GM13977 (cell line): ENCODE data around the gene COX20.

ENCODE experiments used
- DNase-seq: peaks from one replicate; pipeline ENCODE4 v3.0.0; 2012; ENCODE audit warnings: low spot score
- in situ Hi-C: fragments of 300-500 bp; cut with MboI; formaldehyde crosslinking; loops from one replicate; pipeline ENCODE4 v1.12.0; 2022; ENCODE audit warnings: low sequenced_read_pairs, low pct_unique_long_range_greater_than_20kb, mixed read lengths, inconsistent platforms; ENCODE audit not compliant: unreplicated experiment
- TF ChIP-seq, protein P1 (sequence below): IDR thresholded peaks from 2 replicates; pipeline ENCODE4 v1.5.1; 2012; ENCODE audit warnings: mild to moderate bottlenecking, control low read depth; ENCODE audit not compliant: insufficient read depth; ENCODE audit errors: extremely low read depth, missing control alignments

COX20 gene

DNA sequence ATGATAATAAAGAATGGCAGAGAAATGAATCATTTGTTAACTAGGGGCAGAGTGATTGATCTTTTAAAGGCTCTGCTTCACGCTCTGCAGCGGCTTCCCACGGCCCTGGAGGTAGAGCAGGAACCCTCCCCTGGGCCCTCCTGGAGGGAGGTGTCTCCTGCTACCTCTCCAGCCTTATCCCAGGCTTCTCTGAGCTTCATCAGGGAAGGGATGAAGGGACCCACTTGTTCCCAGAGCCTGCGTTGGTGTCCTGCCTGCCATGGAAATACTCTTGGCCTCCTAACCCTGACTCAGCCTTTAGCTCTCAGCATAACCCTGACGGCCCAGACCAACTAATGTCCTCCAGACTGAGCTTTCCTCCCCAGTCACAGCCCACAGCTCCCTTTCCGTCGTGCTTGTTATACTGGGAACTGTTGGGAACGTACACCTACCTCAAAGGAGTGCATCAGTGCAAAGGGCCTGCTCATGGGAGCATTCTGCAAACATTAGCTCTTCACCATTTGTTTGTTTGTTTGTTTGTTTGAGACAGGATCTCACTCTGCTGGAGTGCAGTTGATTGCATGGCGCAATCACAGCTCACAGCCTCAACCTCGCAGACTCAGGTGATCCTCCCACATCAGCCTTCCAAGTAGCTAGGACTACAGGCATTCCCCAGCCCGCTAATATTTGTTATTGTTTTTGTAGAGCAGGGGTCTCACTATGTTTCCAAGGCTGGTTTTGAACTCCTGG, 46.3 kb downstream of the COX20 start:
- TF ChIP-seq, protein P1, sequence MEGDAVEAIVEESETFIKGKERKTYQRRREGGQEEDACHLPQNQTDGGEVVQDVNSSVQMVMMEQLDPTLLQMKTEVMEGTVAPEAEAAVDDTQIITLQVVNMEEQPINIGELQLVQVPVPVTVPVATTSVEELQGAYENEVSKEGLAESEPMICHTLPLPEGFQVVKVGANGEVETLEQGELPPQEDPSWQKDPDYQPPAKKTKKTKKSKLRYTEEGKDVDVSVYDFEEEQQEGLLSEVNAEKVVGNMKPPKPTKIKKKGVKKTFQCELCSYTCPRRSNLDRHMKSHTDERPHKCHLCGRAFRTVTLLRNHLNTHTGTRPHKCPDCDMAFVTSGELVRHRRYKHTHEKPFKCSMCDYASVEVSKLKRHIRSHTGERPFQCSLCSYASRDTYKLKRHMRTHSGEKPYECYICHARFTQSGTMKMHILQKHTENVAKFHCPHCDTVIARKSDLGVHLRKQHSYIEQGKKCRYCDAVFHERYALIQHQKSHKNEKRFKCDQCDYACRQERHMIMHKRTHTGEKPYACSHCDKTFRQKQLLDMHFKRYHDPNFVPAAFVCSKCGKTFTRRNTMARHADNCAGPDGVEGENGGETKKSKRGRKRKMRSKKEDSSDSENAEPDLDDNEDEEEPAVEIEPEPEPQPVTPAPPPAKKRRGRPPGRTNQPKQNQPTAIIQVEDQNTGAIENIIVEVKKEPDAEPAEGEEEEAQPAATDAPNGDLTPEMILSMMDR: no peak
- DNase-seq: no peak
- in situ Hi-C loops: no loop called here

DNA sequence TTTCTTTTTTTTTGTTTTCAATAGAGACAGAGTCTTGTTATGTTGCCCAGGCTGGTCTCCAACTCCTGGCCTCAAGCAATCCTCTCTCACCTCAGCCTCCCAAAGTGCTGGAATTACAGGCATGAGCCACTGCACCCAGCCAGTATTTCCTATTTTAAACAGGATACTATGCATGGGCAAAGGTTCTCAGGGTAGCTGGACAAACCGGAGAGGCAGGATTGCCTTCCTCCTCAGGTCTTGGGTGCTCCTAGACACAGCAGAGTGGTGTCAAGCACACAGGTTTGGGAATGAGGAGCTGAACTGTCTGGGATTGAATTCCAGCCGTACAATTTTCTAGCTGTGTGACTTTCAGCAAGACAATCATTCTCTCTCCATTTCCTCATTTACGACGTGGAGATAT, 51.8 kb downstream of the COX20 start:
- in situ Hi-C loops: no loop called here
- no peak for DNase-seq
- TF ChIP-seq, protein P1: no peak

DNA sequence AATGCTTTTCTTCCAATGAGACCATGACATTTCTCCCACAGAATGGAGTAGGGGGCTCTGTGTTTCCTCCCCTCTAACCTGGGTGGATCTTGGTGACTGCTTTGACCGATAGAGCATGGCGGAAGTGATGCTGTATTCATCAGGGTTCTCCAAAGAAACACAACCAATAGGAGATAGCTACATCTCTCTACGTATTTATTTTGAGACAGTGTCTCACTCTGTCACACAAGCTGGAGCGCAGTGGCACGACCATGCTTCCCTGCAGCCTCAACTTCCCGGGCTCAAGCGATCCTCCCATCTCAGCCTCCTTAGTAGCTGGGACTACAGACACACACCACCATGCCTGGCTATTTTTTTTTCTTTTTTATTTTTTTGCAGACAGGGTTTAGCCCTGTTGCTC, 58.4 kb downstream of the COX20 start:
- in situ Hi-C loops: no loop called here
- TF ChIP-seq, protein P1: no peak
- no peak for DNase-seq
